WI38 (cell line): ENCODE measurements around the gene FMO3.

Source experiments
- H3K4me3 ChIP-seq: 2 replicates; pipeline ENCODE4 v1.5.1; 2011; ENCODE audit warnings: low read depth, mild to moderate bottlenecking, control low read depth, low read length
- CTCF ChIP-seq: IDR thresholded peaks from 2 replicates; pipeline ENCODE4 v1.5.1; 2012; ENCODE audit warnings: low read depth, mild to moderate bottlenecking, control low read depth, low read length

FMO3 gene

DNA sequence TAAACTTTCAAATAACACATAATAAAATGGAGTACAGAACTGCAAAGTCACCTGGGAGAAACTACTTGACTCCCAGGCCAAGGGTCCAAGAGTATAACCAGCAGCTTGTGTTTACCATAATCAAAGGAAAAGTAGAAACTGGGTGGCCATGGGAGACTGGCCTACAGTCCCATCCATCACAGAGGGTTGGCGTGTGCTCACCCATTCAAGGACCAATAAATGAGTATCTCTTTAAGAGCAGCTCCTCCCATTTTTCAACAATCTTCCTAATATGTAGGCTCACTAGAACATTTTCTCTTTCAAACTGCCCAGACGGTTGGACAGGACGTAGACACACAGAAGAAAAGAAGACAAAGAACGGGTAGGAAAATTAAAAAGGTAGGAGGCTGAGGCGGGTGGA, at the start of gene FMO3:
Gene FMO3 (plus strand): TSS at position 302 of the 400 bp plus-strand sequence. CDS start 1,754 bp downstream, outside the sequence.
- no peak for TF ChIP-seq CTCF
- no peak within 1 kb of the TSS for H3K4me3 ChIP-seq

GRCh38 chr1:171048014-171048413, 42.7 kb upstream of the FMO3 start:
- TF ChIP-seq CTCF = no peak
- no peak overlapping the region for H3K4me3 ChIP-seq

- no peak overlapping the region for H3K4me3 ChIP-seq
- TF ChIP-seq CTCF = no peak
Measured at GRCh38 chr1:171052977-171053376, 37.7 kb upstream of the FMO3 start.

DNA sequence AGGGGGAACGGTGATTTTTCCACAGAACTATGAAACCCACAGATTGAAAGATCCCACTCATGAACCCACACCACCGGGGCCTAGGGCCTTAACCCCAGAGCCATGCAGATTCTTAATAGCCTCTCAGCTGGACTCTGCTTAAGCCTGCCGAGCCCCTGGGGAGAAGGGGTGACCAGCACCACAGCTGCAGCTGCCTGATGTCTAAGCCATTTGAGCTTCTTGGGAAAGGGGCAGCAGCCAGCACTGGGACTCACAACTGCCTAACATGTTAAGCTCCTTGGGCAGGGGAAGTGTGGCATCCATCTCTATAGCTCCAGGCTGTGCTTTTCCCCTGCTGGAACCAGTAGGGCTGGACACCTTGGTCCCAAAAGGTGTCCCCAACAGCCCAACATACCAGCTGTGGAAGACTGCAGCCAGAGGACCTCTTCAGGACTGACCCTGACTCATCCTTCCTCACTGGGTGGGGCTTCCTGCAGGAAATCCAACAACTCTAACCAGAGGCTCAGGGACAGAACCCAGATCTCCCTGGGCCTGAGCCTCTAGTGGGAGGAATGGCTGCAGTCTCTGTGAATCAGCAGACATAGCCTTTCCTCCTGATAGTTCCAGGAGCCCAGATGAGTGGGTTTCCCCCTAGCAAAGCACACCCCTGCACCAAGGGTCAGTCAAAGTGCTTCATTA, 34.6 kb upstream of the FMO3 start:
- no peak for TF ChIP-seq CTCF
- H3K4me3 ChIP-seq = no peak overlapping the region

DNA sequence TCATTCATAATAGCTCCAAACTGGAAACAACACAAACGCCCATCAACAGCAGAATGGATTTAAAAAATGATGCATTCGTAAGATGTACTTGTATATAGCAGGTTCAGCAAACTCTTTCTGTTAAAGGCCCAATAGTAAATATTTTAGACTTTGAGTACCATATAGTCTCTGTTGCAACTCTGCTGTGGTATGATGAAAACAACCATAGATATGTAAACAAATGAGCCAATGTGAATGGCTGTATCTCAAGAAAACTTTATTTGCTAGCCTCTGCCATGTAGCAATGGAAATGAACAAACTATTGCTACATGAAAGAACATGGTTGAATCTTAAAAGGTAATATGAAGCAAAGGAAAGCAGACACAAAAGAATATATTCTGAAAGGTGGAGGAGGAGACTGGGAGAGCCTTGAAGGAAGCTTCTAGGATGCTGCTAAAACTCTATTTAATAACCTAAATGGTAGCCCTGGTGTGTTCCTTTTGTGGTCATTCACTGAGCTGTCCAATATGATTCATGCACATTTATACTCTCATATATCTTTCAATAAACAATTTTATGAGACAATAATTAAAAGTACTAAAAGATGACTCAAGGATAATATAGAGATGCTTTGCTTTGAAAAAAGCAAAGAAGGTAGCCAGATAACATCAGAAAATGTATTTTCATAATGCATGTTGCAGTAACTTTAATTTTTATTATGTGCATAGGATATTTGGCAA, 29.1 kb upstream of the FMO3 start:
- no peak for TF ChIP-seq CTCF
- H3K4me3 ChIP-seq = no peak overlapping the region

GRCh38 chr1:171062902-171063301, 27.8 kb upstream of the FMO3 start:
- H3K4me3 ChIP-seq = no peak overlapping the region
- no peak for TF ChIP-seq CTCF

DNA sequence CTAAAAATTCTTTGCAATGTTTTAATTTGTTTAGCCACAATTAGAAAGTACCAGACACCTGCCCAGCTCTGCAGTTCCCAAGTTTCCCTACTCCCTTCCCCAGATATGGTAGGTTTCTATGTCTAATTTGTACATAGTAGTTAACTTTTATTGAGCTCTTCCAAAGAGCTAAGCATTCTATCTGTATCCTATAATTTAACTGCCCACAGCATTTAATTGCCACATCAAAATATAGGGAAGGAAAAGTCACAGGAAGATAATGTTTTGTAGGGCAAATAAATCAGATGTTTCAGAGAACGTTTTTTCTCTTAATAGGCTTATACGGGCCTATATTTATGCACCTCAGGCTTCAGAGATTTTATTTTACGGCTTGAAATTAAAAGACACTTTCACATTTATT, 15.7 kb upstream of the FMO3 start:
- no peak for TF ChIP-seq CTCF
- no peak overlapping the region for H3K4me3 ChIP-seq
